ENCODE measurements around the gene CD27. TPM values are rescaled to one million over a fixed set of nuclear protein-coding genes. Genes with fewer than 3 reads are reported as not detected.

Gene CD27
- total and polyA plus RNA-seq, 9 of the 15 experiments (the other 6 are each of a cell fraction or from before 2014, with no cell fraction given): 0.24 TPM; not detected in 8

DNA sequence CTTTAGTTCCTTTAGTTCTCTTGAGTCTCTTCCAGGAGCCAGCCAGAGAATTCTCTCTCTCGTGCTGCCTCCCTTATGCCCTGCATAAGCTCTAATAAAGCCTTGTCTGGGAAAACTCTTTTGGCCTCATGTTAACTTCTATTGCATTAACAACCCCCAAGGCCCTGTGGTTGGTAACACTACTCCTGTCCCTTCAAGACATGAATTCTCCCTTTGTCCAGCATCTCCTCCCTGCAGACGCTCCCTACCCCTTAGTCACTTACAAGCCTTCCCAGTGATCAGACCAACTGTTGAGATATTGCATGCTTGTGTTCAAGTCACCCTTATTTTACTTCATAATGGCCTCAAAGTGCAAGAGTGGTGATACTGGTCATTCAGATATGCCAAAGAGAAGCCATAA is 48.7 kb upstream of the CD27 start:
- ChIA-PET POLR2A (no interaction called here), CTCF (ENCODE audit: low intra/inter-chr PET ratio) (no interaction called here)
- H3K9ac ChIP-seq (ENCODE audit: insufficient read depth in 1 of 2, low read depth in 2 of 2, low read length in 2 of 2): no peak overlapping the region; a peak in 1 of 4 replicates
- WGBS (ENCODE audit: insufficient coverage, low coverage, missing lambda C conversion rate): 76% methylated on average over 2 of the region's 2 CpGs
- no peak overlapping the region for H3K4me2 ChIP-seq (ENCODE audit: insufficient read depth, low read length)
- H3K4me1 ChIP-seq (replicated peaks in 1 of 2; ENCODE audit: control insufficient read depth in 2 of 2, insufficient read depth in 2 of 2, low read length in 2 of 2): peaks cover 9 to 10% of the 10 kb centered on the region in 2 experiments; a peak in 4 of 5 replicates
- no peak overlapping the region for H3K4me3 ChIP-seq
- FAIRE-seq: no peak
- H3K9me3 ChIP-seq (replicated peaks; ENCODE audit: control insufficient read depth, insufficient read depth, low read depth, low read length): no peaks in the 10 kb centered on the region
- H3K27ac ChIP-seq (ENCODE audit: extremely low read depth, low read depth, low read length): no peak overlapping the region
- no TSS peak for BruUV-seq (replicated peaks)
- intact Hi-C loops (cut with micrococcal nuclease): no loop called here
- no peak for ATAC-seq
- no peaks in the 10 kb centered on the region; the same call in 1 of the 2 replicates for H4K20me1 ChIP-seq (replicated peaks; ENCODE audit: control insufficient read depth, insufficient read depth, low read length)
- in situ Hi-C loops (cut with MboI): no loop called here
- no peak overlapping the region for H2AFZ ChIP-seq (ENCODE audit: low read depth, low read length)
- no peaks in the 10 kb centered on the region for H3K9me1 ChIP-seq (ENCODE audit: control insufficient read depth, insufficient read depth, low read length)
- TF ChIP-seq STAT5A (IDR thresholded peaks at IDR 0.05; ENCODE audit: borderline replicate concordance, low read length) (no peak), PYGO2 (tag; IDR thresholded peaks at IDR 0.05) (no peak), GABPA (tag; conservative IDR thresholded peaks at IDR 0.05; ENCODE audit: low read depth) (no peak), KAT2B (IDR thresholded peaks at IDR 0.05; ENCODE audit: low read depth, low read length) (no peak), BCL6 (CRISPR knock-in tag; IDR thresholded peaks at IDR 0.05) (no peak), ZNF695 (CRISPR knock-in tag; IDR thresholded peaks at IDR 0.05) (no peak)
- TF ChIP-seq, protein P1, sequence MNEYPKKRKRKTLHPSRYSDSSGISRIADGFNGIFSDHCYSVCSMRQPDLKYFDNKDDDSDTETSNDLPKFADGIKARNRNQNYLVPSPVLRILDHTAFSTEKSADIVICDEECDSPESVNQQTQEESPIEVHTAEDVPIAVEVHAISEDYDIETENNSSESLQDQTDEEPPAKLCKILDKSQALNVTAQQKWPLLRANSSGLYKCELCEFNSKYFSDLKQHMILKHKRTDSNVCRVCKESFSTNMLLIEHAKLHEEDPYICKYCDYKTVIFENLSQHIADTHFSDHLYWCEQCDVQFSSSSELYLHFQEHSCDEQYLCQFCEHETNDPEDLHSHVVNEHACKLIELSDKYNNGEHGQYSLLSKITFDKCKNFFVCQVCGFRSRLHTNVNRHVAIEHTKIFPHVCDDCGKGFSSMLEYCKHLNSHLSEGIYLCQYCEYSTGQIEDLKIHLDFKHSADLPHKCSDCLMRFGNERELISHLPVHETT (CRISPR knock-in tag; conservative IDR thresholded peaks at IDR 0.05 in 1 of 2, IDR thresholded peaks at IDR 0.05 in 1 of 2): no peak
- TF ChIP-seq, protein P2, sequence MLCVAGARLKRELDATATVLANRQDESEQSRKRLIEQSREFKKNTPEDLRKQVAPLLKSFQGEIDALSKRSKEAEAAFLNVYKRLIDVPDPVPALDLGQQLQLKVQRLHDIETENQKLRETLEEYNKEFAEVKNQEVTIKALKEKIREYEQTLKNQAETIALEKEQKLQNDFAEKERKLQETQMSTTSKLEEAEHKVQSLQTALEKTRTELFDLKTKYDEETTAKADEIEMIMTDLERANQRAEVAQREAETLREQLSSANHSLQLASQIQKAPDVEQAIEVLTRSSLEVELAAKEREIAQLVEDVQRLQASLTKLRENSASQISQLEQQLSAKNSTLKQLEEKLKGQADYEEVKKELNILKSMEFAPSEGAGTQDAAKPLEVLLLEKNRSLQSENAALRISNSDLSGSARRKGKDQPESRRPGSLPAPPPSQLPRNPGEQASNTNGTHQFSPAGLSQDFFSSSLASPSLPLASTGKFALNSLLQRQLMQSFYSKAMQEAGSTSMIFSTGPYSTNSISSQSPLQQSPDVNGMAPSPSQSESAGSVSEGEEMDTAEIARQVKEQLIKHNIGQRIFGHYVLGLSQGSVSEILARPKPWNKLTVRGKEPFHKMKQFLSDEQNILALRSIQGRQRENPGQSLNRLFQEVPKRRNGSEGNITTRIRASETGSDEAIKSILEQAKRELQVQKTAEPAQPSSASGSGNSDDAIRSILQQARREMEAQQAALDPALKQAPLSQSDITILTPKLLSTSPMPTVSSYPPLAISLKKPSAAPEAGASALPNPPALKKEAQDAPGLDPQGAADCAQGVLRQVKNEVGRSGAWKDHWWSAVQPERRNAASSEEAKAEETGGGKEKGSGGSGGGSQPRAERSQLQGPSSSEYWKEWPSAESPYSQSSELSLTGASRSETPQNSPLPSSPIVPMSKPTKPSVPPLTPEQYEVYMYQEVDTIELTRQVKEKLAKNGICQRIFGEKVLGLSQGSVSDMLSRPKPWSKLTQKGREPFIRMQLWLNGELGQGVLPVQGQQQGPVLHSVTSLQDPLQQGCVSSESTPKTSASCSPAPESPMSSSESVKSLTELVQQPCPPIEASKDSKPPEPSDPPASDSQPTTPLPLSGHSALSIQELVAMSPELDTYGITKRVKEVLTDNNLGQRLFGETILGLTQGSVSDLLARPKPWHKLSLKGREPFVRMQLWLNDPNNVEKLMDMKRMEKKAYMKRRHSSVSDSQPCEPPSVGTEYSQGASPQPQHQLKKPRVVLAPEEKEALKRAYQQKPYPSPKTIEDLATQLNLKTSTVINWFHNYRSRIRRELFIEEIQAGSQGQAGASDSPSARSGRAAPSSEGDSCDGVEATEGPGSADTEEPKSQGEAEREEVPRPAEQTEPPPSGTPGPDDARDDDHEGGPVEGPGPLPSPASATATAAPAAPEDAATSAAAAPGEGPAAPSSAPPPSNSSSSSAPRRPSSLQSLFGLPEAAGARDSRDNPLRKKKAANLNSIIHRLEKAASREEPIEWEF (CRISPR knock-in tag; IDR thresholded peaks at IDR 0.05): no peak
- peaks cover 10% of the 10 kb centered on the region; the same call in 1 of the 3 replicates for H3K36me3 ChIP-seq (ENCODE audit: control insufficient read depth, insufficient read depth, low read length)
- H3K27me3 ChIP-seq (ENCODE audit: control insufficient read depth in 2 of 2, insufficient read depth in 2 of 2, low read length in 2 of 2): no peaks in the 10 kb centered on the region
- no peak for DNase-seq (ENCODE audit: extremely low read depth in 1 of 4, low spot score in 3 of 4)
- no peaks in the 10 kb centered on the region for H3K79me2 ChIP-seq (ENCODE audit: control insufficient read depth, insufficient read depth, low read length)

Data from K562 (cell line).